NT2/D1 (cell line): Measurements from ENCODE around the gene CDK6.

Source experiments
- DNase-seq: peaks from one replicate; pipeline ENCODE4 v3.0.0-alpha.2; 2011; ENCODE audit warnings: low read depth, low spot score
- H3K27me3 ChIP-seq: 2 replicates; pipeline ENCODE4 v1.6.0; 2011; ENCODE audit warnings: mild to moderate bottlenecking; ENCODE audit not compliant: insufficient read length, insufficient read depth
- H3K36me3 ChIP-seq: 2 replicates; pipeline ENCODE4 v1.6.1; 2011; ENCODE audit warnings: mild to moderate bottlenecking, low read length, mixed read lengths; ENCODE audit not compliant: insufficient read depth, insufficient read length
- H3K4me1 ChIP-seq: 2 replicates; pipeline ENCODE4 v1.5.1; 2011; ENCODE audit not compliant: insufficient read depth, insufficient read length
- H3K4me3 ChIP-seq: 2 replicates; pipeline ENCODE4 v1.5.1; 2011; ENCODE audit warnings: low read depth; ENCODE audit not compliant: insufficient read length
- H3K9ac ChIP-seq: 2 replicates; pipeline ENCODE4 v1.6.0; 2011; ENCODE audit warnings: low read depth; ENCODE audit not compliant: insufficient read length
- H3K9me3 ChIP-seq: 2 replicates; pipeline ENCODE4 v1.5.1; 2011; ENCODE audit warnings: mild to moderate bottlenecking, low read length; ENCODE audit not compliant: insufficient read depth
- SUZ12 ChIP-seq: IDR thresholded peaks from 2 replicates; pipeline ENCODE4 v1.6.1; 2011; ENCODE audit not compliant: insufficient read length, insufficient read depth; ENCODE audit errors: extremely low read depth
- YY1 ChIP-seq: IDR thresholded peaks from 2 replicates; pipeline ENCODE4 v1.6.1; 2011; ENCODE audit not compliant: insufficient read length, insufficient read depth
- ZNF274 ChIP-seq: IDR thresholded peaks from 2 replicates; pipeline ENCODE4 v1.6.1; 2011; ENCODE audit warnings: mild to moderate bottlenecking, low read depth, low read length

CDK6 gene

GRCh38 chr7:92623544-92623943 is 212.8 kb downstream of the CDK6 start:
- Histone ChIP-seq H3K4me1 (peaks cover 3% of the 10 kb centered on the region), H3K36me3 (no peaks in the 10 kb centered on the region), H3K4me3 (no peak overlapping the region), H3K9me3 (no peaks in the 10 kb centered on the region), H3K27me3 (no peaks in the 10 kb centered on the region), H3K9ac (no peak overlapping the region)
- no peak for DNase-seq
- TF ChIP-seq YY1 (no peak), SUZ12 (no peak), ZNF274 (no peak)

GRCh38 chr7:92622685-92623084 is 213.7 kb downstream of the CDK6 start:
- H3K9ac ChIP-seq: no peak overlapping the region
- DNase-seq: no peak

GRCh38 chr7:92622030-92622429 is 214.3 kb downstream of the CDK6 start:
- Histone ChIP-seq H3K27me3 (no peaks in the 10 kb centered on the region), H3K9me3 (no peaks in the 10 kb centered on the region), H3K36me3 (peaks cover 10% of the 10 kb centered on the region), H3K4me3 (no peak overlapping the region), H3K9ac (no peak overlapping the region), H3K4me1 (peaks cover 3% of the 10 kb centered on the region)
- no peak for TF ChIP-seq ZNF274
- no peak for TF ChIP-seq SUZ12
- TF ChIP-seq YY1: no peak
- no peak for DNase-seq

More at GRCh38 chr7:92622685-92623084, 213.7 kb downstream of the CDK6 start:
- H3K27me3 ChIP-seq: no peaks in the 10 kb centered on the region
- no peak for TF ChIP-seq ZNF274
- no peak for TF ChIP-seq SUZ12
- TF ChIP-seq YY1: no peak
- H3K9me3 ChIP-seq: no peaks in the 10 kb centered on the region
- H3K36me3 ChIP-seq: peaks cover 4% of the 10 kb centered on the region
- no peak overlapping the region for H3K4me3 ChIP-seq
- H3K4me1 ChIP-seq: peaks cover 3% of the 10 kb centered on the region

GRCh38 chr7:92621561-92622023 is 214.8 kb downstream of the CDK6 start:
- no peak overlapping the region for H3K9ac ChIP-seq
- H3K4me3 ChIP-seq: no peak overlapping the region
- H3K9me3 ChIP-seq: no peaks in the 10 kb centered on the region
- peaks cover 3% of the 10 kb centered on the region for H3K4me1 ChIP-seq
- H3K36me3 ChIP-seq: peaks cover 14% of the 10 kb centered on the region
- H3K27me3 ChIP-seq: no peaks in the 10 kb centered on the region
- no peak for TF ChIP-seq YY1
- DNase-seq: no peak

- Histone ChIP-seq H3K4me1 (peaks cover 3% of the 10 kb centered on the region), H3K4me3 (no peak overlapping the region), H3K36me3 (peaks cover 16% of the 10 kb centered on the region), H3K9ac (no peak overlapping the region), H3K27me3 (no peaks in the 10 kb centered on the region), H3K9me3 (no peaks in the 10 kb centered on the region)
- peak; percentile 28 for DNase-seq
- no peak for TF ChIP-seq ZNF274
- TF ChIP-seq SUZ12: no peak
- no peak for TF ChIP-seq YY1
Observed at GRCh38 chr7:92621026-92621540, 215.3 kb downstream of the CDK6 start.

- Histone ChIP-seq H3K4me1 (no peaks in the 10 kb centered on the region), H3K27me3 (no peaks in the 10 kb centered on the region), H3K36me3 (peaks cover 29% of the 10 kb centered on the region), H3K9me3 (no peaks in the 10 kb centered on the region), H3K4me3 (no peak overlapping the region), H3K9ac (no peak overlapping the region)
- DNase-seq: no peak
- TF ChIP-seq SUZ12 (no peak), ZNF274 (no peak), YY1 (no peak)
Observed at GRCh38 chr7:92615861-92616260, 220.5 kb downstream of the CDK6 start.

- Histone ChIP-seq H3K9me3 (no peaks in the 10 kb centered on the region), H3K36me3 (peaks cover 29% of the 10 kb centered on the region), H3K9ac (no peak overlapping the region), H3K4me3 (no peak overlapping the region), H3K27me3 (no peaks in the 10 kb centered on the region), H3K4me1 (no peaks in the 10 kb centered on the region)
- DNase-seq: no peak
- no peak for TF ChIP-seq ZNF274
- TF ChIP-seq YY1: no peak
- TF ChIP-seq SUZ12: no peak
Observed at GRCh38 chr7:92614660-92615174, 221.7 kb downstream of the CDK6 start.

- Histone ChIP-seq H3K36me3 (peaks cover 29% of the 10 kb centered on the region), H3K4me3 (no peak overlapping the region), H3K27me3 (no peaks in the 10 kb centered on the region), H3K4me1 (no peaks in the 10 kb centered on the region), H3K9ac (no peak overlapping the region), H3K9me3 (no peaks in the 10 kb centered on the region)
- no peak for TF ChIP-seq ZNF274
- TF ChIP-seq SUZ12: no peak
- no peak for TF ChIP-seq YY1
- DNase-seq: no peak
Observed at GRCh38 chr7:92613720-92614119, 222.7 kb downstream of the CDK6 start.
